NCI-H1105 (cell line): ENCODE results near the gene YRDC.
A peak's percentile ranks its signal among the peaks of the same experiment; 100 is the strongest.

Experiments
- DNase-seq: peaks from one replicate; lab custom pipeline; 2025; lab: John Stamatoyannopoulos, UW

Gene YRDC

GRCh38 chr1:37765916-37766664 lies 41.9 kb downstream of the YRDC start:
- DNase-seq, result peak; percentile 25

- DNase-seq, result peak; percentile 85
Measured at GRCh38 chr1:37764888-37765441, 43.0 kb downstream of the YRDC start, which contains the start of gene EPHA10. EPHA10 (minus strand) TSS chr1:37765120; CDS start chr1:37765066, 54 bp downstream.

- DNase-seq, result no peak
Measured at GRCh38 chr1:37764414-37764825, 43.6 kb downstream of the YRDC start.

- DNase-seq, result no peak
Measured at GRCh38 chr1:37763791-37764413, 44.1 kb downstream of the YRDC start.

- no peak for DNase-seq
Measured at GRCh38 chr1:37762516-37762915, 45.5 kb downstream of the YRDC start.

GRCh38 chr1:37761416-37762095 lies 46.5 kb downstream of the YRDC start:
- DNase-seq, result no peak

GRCh38 chr1:37759451-37759850 lies 48.6 kb downstream of the YRDC start:
- DNase-seq, result no peak

- no peak for DNase-seq
Measured at GRCh38 chr1:37755951-37756560, 52.0 kb downstream of the YRDC start.

- no peak for DNase-seq
Measured at GRCh38 chr1:37755290-37755689, 52.7 kb downstream of the YRDC start.

GRCh38 chr1:37753473-37754321 lies 54.3 kb downstream of the YRDC start:
- no peak for DNase-seq
